Liver (tissue), 9 donors: ENCODE results near the gene GPR15. TPM values are rescaled to one million over a fixed set of nuclear protein-coding genes. Genes with fewer than 3 reads are reported as not detected.

Source experiments
- DNase-seq: peaks from one replicate; pipeline ENCODE4 v3.0.0-alpha.2; 2017; ENCODE audit warnings: low spot score
- H3K27ac ChIP-seq, 2 donors: one replicate each; pipeline ENCODE4 v1.7.0; 2013; ENCODE audit warnings: inconsistent platforms in 2 of 2, low read length in 2 of 2, control low read depth in 1 of 2, low read depth in 1 of 2, mild to moderate bottlenecking in 1 of 2
- H3K27me3 ChIP-seq, 4 donors: one replicate each; pipeline versions ENCODE4 v1.6.1 to v1.7.0; 2013; ENCODE audit warnings: low read length in 3 of 4, inconsistent platforms in 1 of 4, mild to moderate bottlenecking in 1 of 4, moderate library complexity in 1 of 4; ENCODE audit not compliant: control insufficient read depth in 4 of 4, insufficient read depth in 4 of 4
- H3K36me3 ChIP-seq, 4 donors: one replicate each; pipeline versions ENCODE4 v1.6.1 to v1.7.0; 2013; ENCODE audit warnings: low read length in 3 of 4, mild to moderate bottlenecking in 3 of 4, low read depth in 1 of 4, moderate library complexity in 1 of 4; ENCODE audit not compliant: control insufficient read depth in 4 of 4, insufficient read depth in 3 of 4
- H3K4me1 ChIP-seq, 4 donors: one replicate each; pipeline versions ENCODE4 v1.6.1 to v1.7.0; 2013; ENCODE audit warnings: low read length in 3 of 4, mild to moderate bottlenecking in 3 of 4, moderate library complexity in 1 of 4; ENCODE audit not compliant: control insufficient read depth in 4 of 4, insufficient read depth in 4 of 4
- H3K4me3 ChIP-seq, 3 donors: one replicate each; pipeline versions ENCODE4 v1.6.1 to v1.7.0; 2013; ENCODE audit warnings: low read length in 3 of 3, control low read depth in 1 of 3, low read depth in 1 of 3, mild to moderate bottlenecking in 1 of 3
- H3K9ac ChIP-seq, 2 donors: one replicate each; pipeline ENCODE4 v1.7.0; 2013; ENCODE audit warnings: low read length in 2 of 2, mild to moderate bottlenecking in 2 of 2, moderate library complexity in 2 of 2, control low read depth in 1 of 2, low read depth in 1 of 2
- H3K9me3 ChIP-seq, 4 donors: one replicate each; pipeline versions ENCODE4 v1.6.1 to v1.7.0; 2013; ENCODE audit warnings: low read length in 3 of 4; ENCODE audit not compliant: control insufficient read depth in 4 of 4
- ATF3 ChIP-seq: IDR thresholded peaks from 2 replicates; pipeline ENCODE4 v1.6.1; 2016; ENCODE audit warnings: antibody characterized with exemption
- CTCF ChIP-seq: fragments of 150-350 bp; IDR thresholded peaks from 2 replicates; pipeline ENCODE4 v1.5.1; 2017; ENCODE audit warnings: improper control_type of control experiment, low read depth, low read length; ENCODE audit not compliant: missing input control
- EGR1 ChIP-seq, 2 donors: IDR thresholded peaks; 2 replicates each; pipeline ENCODE4 v1.6.1; 2016 to 2018; ENCODE audit warnings: antibody characterized with exemption in 2 of 2, low read depth in 2 of 2
- FOXA1 ChIP-seq: IDR thresholded peaks from 2 replicates; pipeline ENCODE4 v1.6.1; 2016; ENCODE audit warnings: antibody characterized with exemption
- FOXA2 ChIP-seq: IDR thresholded peaks from 2 replicates; pipeline ENCODE4 v1.6.1; 2016; ENCODE audit warnings: antibody characterized with exemption
- GABPA ChIP-seq, 2 donors: IDR thresholded peaks in 1 of 2; conservative IDR thresholded peaks in 1 of 2; 2 replicates each; pipeline ENCODE4 v1.6.1; 2016; ENCODE audit warnings: antibody characterized with exemption in 2 of 2, mild to moderate bottlenecking in 1 of 2, moderate library complexity in 1 of 2
- HNF4A ChIP-seq, 2 donors: conservative IDR thresholded peaks; 2 replicates each; pipeline ENCODE4 v1.6.1; 2016; ENCODE audit warnings: antibody characterized with exemption in 2 of 2, mild to moderate bottlenecking in 2 of 2
- HNF4G ChIP-seq: IDR thresholded peaks from 2 replicates; pipeline ENCODE4 v1.6.1; 2016; ENCODE audit warnings: antibody characterized with exemption
- JUND ChIP-seq, 2 donors: IDR thresholded peaks; 2 replicates each; pipeline ENCODE4 v1.6.1; 2016; ENCODE audit warnings: antibody characterized with exemption in 2 of 2
- MAX ChIP-seq: IDR thresholded peaks from 2 replicates; pipeline ENCODE4 v1.6.1; 2016; ENCODE audit warnings: antibody characterized with exemption
- NR2F2 ChIP-seq: IDR thresholded peaks from 2 replicates; pipeline ENCODE4 v1.6.1; 2016; ENCODE audit warnings: antibody characterized with exemption
- RAD21 ChIP-seq, 2 donors: IDR thresholded peaks; 2 replicates each; pipeline ENCODE4 v1.6.1; 2016; ENCODE audit warnings: antibody characterized with exemption in 2 of 2, mild to moderate bottlenecking in 2 of 2
- RXRA ChIP-seq, 2 donors: IDR thresholded peaks; 2 replicates each; pipeline ENCODE4 v1.6.1; 2017 to 2018; ENCODE audit warnings: antibody characterized with exemption in 2 of 2, mild to moderate bottlenecking in 1 of 2
- SP1 ChIP-seq: IDR thresholded peaks from 2 replicates; pipeline ENCODE4 v1.6.1; 2018; ENCODE audit warnings: antibody characterized with exemption, mild to moderate bottlenecking
- TAF1 ChIP-seq: conservative IDR thresholded peaks from 2 replicates; pipeline ENCODE4 v1.6.1; 2016; ENCODE audit warnings: antibody characterized with exemption, mild to moderate bottlenecking
- ZBTB33 ChIP-seq: IDR thresholded peaks from 2 replicates; pipeline ENCODE4 v1.6.1; 2016; ENCODE audit warnings: antibody characterized with exemption
- WGBS: extraction: QIAGEN DNeasy Blood & Tissue Kit; methylation state at CpG from one replicate; pipeline ENCODE4 v1.1.7; 2013; 5-methylcytosine and 5-hydroxymethylcytosine counted together
- polyA plus RNA-seq, 2 donors: library from polyadenylated mRNA; stranded (reverse) in 1 of 2; unstranded in 1 of 2; fragments of 200-250 nt in 1 of 2; fragments of >200 nt in 1 of 2; fragmentation: Nextera tagmentation in 1 of 2; extraction: Ambion mirVana in 1 of 2; gene quantifications; one replicate each; pipeline versions ENCODE4 v1.2.1 to v1.2.3, GENCODE V29; 2013 to 2015
- total RNA-seq, 2 donors: library from RNA; depleted of rRNA; stranded (reverse); fragments of >200 nt; gene quantifications; one replicate each; pipeline ENCODE4 v1.2.3, GENCODE V29; 2014
- donor health status: healthy.
- donor health status: healthy.
- donor health status: healthy.
- donor health status: healthy.
- donor health status: healthy.

Gene GPR15
- total and polyA plus RNA-seq, 4 donors = 0.08 to 0.10 TPM; not detected in 2

GRCh38 chr3:98536456-98537017 is 4.8 kb downstream of the GPR15 start:
- Histone ChIP-seq H3K27ac (no peak overlapping the region), H3K9me3 (no peaks in the 10 kb centered on the region), H3K9ac (no peak overlapping the region), H3K36me3 (no peaks in the 10 kb centered on the region), H3K4me3 (no peak overlapping the region), H3K27me3 (no peaks in the 10 kb centered on the region), H3K4me1 (no peaks in the 10 kb centered on the region)
- DNase-seq = no peak
- WGBS = 86% methylated on average over 6 of the region's 6 CpGs
- TF ChIP-seq CTCF (no peak), JUND (IDR thresholded peaks at IDR 0.05) (no peak), SP1 (no peak), GABPA (IDR thresholded peaks at IDR 0.05 in 1 of 2, conservative IDR thresholded peaks at IDR 0.05 in 1 of 2) (no peak), RAD21 (IDR thresholded peaks at IDR 0.05) (no peak), ZBTB33 (no peak)

GRCh38 chr3:98540346-98540745 is 8.6 kb downstream of the GPR15 start:
- H3K27ac ChIP-seq = no peak overlapping the region
- H3K9ac ChIP-seq = no peak overlapping the region
- H3K27me3 ChIP-seq = no peaks in the 10 kb centered on the region
- no peak for DNase-seq
- H3K36me3 ChIP-seq = no peaks in the 10 kb centered on the region
- no peaks in the 10 kb centered on the region for H3K9me3 ChIP-seq
- no peak overlapping the region for H3K4me3 ChIP-seq
- H3K4me1 ChIP-seq = no peaks in the 10 kb centered on the region
- TF ChIP-seq ZBTB33 (no peak), NR2F2 (no peak), CTCF (no peak)
- 79% methylated on average over 3 of the region's 3 CpGs for WGBS

GRCh38 chr3:98541695-98542094 is 9.9 kb downstream of the GPR15 start:
- Histone ChIP-seq H3K9me3 (no peaks in the 10 kb centered on the region), H3K36me3 (no peaks in the 10 kb centered on the region), H3K4me3 (no peak overlapping the region), H3K4me1 (no peaks in the 10 kb centered on the region), H3K27me3 (no peaks in the 10 kb centered on the region), H3K27ac (no peak overlapping the region), H3K9ac (no peak overlapping the region)
- 99% methylated on average over 1 of the region's 1 CpG for WGBS
- DNase-seq = no peak
- TF ChIP-seq JUND (IDR thresholded peaks at IDR 0.05) = no peak
- TF ChIP-seq HNF4A (conservative IDR thresholded peaks at IDR 0.05) = no peak
- TF ChIP-seq ATF3 = no peak
- TF ChIP-seq EGR1 (IDR thresholded peaks at IDR 0.05; ENCODE audit: low read depth in 2 of 2) = no peak
- TF ChIP-seq CTCF = no peak
- no peak for TF ChIP-seq FOXA1
- no peak for TF ChIP-seq TAF1
- no peak for TF ChIP-seq SP1
- no peak for TF ChIP-seq MAX
- TF ChIP-seq HNF4G = no peak
- TF ChIP-seq GABPA (IDR thresholded peaks at IDR 0.05 in 1 of 2, conservative IDR thresholded peaks at IDR 0.05 in 1 of 2) = no peak
- no peak for TF ChIP-seq FOXA2
- TF ChIP-seq RXRA (IDR thresholded peaks at IDR 0.05) = no peak
- TF ChIP-seq NR2F2 = no peak
